Measurements from ENCODE around the gene TMEM272.
"Not testable (repeated sequence)": the region's sequence is repeated elsewhere in the genome, so short reads cannot be mapped to it uniquely, and the experiment has no call there.

The TMEM272 gene

DNA sequence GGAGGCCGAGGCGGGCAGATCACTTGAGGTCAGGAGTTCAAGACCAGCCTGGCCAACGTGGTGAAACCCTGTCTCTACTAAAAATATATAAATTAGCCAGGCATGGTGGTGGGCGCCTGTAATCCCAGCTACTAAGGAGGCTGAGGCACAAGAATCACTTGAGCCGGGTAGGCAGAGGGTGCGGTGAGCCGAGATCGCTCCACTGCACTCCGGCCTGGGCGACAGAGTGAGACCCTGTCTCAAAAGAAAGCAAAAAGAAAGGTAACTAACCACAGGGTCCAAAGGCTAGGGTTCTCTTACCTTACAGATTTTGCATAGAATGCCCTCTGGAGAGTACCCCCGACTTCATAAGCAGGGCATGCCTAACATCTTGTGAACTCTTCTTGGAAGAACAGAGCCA lies 20.3 kb downstream of the TMEM272 start:
- DNase-seq, result not testable (repeated sequence)

DNA sequence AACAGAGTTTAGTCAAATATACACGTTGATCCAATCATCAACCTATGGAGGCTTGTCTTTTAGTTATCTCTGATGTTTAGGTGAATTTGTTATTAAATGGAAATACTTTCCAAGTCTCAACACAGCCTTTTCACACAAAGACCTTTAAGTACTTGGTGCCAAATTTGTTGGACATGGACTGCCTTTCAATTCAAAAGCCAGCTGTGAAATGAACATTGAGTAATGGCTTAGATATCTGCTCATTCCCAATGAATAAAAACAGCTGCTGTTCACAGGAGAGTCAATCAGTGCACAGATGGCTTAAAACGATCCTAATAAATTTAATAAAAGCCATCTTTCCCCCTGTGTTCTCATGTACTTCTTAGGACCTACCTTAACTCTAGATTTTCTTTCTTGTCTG lies 21.1 kb downstream of the TMEM272 start:
- no peak for DNase-seq

DNA sequence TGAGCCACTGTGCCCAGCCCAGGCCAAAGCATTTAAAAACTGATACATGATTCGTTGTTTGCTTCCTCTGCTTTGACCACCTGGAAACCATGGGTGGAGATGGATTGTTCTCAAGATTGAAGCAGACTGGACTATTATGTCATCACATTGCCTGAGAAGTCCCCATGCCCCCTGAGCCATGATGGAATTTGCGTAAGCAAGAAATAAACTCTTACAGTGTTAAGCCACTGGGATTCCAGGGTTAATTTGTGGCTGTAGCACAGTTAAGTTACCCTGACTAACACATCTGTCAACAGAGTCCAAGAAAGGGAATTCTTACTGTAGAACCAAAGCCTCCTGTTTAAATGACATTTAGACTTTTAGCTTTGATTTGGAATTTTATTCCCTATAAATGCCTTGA lies 21.6 kb downstream of the TMEM272 start:
- no peak for DNase-seq

GRCh38 chr13:51822106-51822815 lies 22.7 kb downstream of the TMEM272 start:
- DNase-seq, result no peak

GRCh38 chr13:51821606-51822005 lies 23.4 kb downstream of the TMEM272 start:
- DNase-seq, result no peak

DNA sequence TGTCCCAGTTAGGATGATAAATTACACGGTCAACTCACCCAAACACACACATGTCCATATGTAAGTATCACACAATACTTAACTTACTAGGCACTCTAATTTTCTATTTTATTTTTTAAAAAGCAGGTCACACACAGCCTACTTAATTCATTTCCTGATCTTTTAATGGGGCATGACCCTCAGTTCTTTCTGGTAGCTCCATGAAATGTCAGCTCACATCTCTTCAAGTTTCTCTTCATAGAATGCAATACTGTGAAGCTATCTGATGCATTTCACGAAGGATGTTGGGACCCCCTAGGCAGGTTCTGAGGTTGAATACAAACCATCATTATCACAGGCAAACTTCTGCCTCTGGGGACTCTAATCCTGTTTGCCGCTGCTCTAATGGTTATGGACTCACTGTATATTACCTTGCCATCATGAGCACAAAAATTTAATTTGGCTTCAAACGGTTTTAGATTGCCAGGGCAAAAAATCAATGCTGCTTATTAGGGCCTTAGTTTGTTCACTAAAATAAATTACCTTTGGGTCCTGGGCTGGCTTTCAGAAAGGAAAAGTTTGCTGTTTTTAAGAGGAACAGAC lies 24.9 kb downstream of the TMEM272 start:
- DNase-seq, result no peak

- no peak for DNase-seq
Measured at GRCh38 chr13:51819544-51819943, 25.4 kb downstream of the TMEM272 start.

- peak; percentile 65 for DNase-seq
Measured at GRCh38 chr13:51818781-51819511, 26.0 kb downstream of the TMEM272 start.

DNA sequence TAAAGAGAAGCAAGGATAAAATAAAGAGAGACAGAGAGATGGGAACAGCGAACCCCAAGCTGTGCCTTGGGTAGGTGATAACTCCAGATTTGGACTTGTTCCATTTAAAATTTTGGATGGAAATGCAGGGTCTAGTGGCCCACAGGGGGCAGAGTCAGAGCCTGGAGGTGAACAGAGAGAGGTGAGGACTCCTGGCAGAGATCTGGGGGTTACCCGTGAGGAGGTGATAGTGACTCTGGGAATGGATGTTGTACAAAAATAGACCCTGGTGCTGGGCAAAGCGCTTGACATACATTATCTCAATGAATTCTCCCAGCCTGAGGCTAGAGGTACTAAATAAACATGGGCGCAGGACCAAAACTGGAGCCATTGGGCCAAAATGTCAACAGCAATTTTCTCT lies 26.7 kb downstream of the TMEM272 start:
- no peak for DNase-seq

GRCh38 chr13:51817717-51818116 lies 27.3 kb downstream of the TMEM272 start:
- no peak for DNase-seq

DNA sequence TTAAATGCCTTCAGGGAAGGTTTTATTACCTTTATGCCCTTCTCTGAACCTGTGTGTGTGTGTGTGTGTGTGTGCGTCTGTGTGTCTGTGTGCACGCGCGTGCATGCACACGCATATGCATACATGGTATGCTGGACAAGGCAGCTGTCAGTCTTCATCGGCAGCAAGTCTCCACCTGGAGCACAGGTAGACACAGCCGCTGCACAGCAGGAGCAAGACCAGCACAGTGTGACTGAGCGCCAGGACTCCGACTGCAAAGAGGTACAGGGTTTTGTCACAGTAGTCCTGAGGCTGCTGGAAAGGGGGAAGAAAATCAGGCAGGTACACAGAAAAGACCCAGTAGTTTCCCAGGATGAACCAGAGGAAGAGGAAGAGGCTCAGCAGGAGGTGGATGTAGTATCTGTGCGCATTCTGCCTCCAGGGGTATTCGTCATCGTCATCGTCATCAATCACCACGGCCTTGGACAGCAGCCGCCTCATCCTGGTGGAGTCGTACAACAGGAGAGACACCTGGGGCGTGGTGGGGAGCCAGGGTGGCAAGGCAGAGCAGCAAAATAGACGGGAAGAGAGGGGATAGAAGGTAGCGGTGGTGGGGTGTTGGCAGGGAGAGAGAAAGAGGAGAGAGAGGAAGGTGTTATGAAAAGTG lies 28.2 kb downstream of the TMEM272 start:
- no peak for DNase-seq

DNA sequence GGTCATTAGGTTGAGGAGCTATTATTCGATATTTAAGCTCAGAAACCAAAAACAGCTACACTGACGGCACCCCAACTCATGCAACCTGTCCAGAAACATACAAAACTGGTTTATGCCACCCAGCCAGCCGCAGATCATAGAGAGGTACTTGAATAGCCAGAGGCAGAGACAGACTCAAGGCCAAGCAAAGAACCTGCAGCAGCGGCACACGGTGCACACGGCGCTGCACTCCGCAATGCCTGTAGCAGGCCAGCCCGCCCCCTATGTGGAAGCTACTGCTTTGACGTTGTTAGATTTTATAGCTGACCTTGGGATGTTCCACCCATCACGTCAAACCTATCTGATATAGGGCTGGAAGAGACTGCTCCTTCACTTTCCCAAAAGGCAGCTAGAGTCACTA lies 29.1 kb downstream of the TMEM272 start:
- no peak for DNase-seq

GRCh38 chr13:51814825-51815650 lies 29.9 kb downstream of the TMEM272 start:
- DNase-seq, result peak; percentile 84

GRCh38 chr13:51814071-51814470 lies 30.9 kb downstream of the TMEM272 start:
- DNase-seq, result no peak

- DNase-seq, result no peak
Measured at GRCh38 chr13:51811920-51812451, 33.0 kb downstream of the TMEM272 start.

DNA sequence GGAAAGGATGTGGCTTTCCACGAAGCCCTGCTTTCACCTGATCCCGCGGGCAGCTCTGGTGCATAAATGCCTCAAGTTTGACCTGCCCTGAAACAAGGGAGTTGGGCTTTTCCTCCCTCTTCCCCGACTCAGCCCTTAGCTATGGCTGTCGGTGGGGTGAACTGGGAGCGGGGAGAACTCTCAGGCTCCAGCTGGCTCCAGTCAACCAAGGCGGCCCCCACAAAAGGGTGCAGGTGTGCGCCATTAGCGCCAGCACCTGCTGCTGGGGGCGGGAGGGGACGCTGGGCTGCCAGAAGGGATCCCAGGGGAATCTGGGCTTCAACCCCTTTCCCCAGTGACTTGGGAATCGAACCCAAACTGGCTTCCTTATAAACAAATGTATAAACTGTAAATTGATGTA lies 33.9 kb downstream of the TMEM272 start:
- no peak for DNase-seq

DNA sequence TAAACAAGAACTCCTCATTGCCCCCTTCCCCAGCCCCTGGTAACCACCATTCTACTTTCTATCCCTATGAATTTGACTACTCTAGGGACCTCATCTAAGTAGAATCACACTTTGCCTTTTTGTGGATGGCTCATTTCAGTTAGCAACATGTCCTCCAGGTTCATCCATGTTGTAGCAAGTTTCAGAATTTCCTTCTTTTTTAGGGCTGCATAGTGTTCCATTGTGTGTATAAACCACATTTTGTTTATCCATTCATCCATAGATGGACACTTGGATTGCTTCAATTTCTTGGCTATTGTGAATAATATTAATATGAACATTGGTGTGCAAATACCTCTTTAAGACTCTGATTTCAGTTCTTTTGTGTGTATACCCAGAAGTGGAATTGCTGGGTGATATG lies 36.2 kb downstream of the TMEM272 start:
- DNase-seq, result no peak

DNA sequence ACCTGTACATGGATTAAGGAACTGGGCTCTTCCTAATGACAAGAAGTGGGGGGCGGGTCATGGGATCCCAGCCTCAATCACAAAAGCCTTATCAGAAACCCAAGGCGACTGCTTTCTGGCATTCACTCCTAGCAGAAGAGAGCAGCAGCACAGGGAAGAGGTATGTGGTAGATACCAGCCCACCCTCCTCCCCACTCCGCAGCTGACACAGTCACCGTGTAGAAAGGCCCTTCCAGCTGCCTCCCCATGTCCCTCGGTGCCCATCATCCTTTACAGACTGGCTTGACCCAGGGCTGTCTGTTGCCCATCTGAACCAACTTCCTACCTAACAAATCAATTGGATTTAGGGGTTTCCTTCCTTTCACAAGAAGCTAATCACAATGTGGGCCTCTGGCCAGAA lies 37.9 kb downstream of the TMEM272 start:
- DNase-seq, result no peak

- no peak for DNase-seq
Measured at GRCh38 chr13:51806566-51806965, 38.4 kb downstream of the TMEM272 start.

DNA sequence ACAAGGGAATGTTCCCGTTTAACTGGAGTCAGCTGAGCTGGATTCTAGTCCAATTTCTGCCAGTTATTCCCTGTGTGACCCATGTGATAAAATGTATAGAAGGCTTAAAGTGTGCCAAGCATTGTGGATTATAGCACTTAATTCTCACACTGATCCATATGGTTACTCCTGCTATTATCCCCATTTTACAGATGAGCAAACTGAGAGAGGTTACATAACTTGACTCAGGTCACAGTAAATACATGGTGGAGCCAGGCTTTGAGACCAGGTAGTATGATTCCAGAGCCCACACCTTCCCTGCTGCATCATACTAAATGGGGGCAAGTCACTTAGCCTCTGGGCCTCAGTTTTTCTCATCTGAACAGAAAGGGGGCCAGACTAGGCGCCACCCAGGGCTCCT lies 39.1 kb downstream of the TMEM272 start:
- no peak for DNase-seq

GRCh38 chr13:51805313-51805712 lies 39.7 kb downstream of the TMEM272 start:
- DNase-seq, result no peak

All from stimulated activated CD8-positive, alpha-beta memory T cell treated with anti-CD3 and anti-CD28 coated beads, Interleukin-4, amount 100 ng/mL, for 48 hours (primary cell).